Activated B cell treated with CpG ODN at 0.5 μM for 24 hours (primary cell): ENCODE results near the gene CEACAM6. TPM values are rescaled to one million over a fixed set of nuclear protein-coding genes. Genes with fewer than 3 reads are reported as not detected.

ENCODE experiments used
- ATAC-seq: fragments of 200-7000 bp; cut with Tn5 transposase; one replicate; pipeline ENCODE4 v1.10.0; 2021; ENCODE audit warnings: low read depth, mild to moderate bottlenecking, moderate library complexity
- CTCF ChIA-PET: fragments of 350-600 bp; sonication (Branson Sonifier 250); formaldehyde crosslinking; loops from one replicate; lab custom pipeline; 2021; ENCODE audit warnings: antibody characterized with exemption; lab: Charles Lee
- POLR2A ChIA-PET: fragments of 350-600 bp; sonication (Branson Sonifier 250); formaldehyde crosslinking; loops from one replicate; lab custom pipeline; 2021; ENCODE audit warnings: antibody characterized with exemption; lab: Charles Lee
- DNase-seq: peaks from one replicate; pipeline ENCODE4 v3.0.0; 2022
- H3K27ac Mint-ChIP-seq: one replicate; pipeline ENCODE4 v1.8.0; 2020; ENCODE audit warnings: mixed read lengths
- H3K27me3 Mint-ChIP-seq: one replicate; pipeline ENCODE4 v1.8.0; 2021; ENCODE audit warnings: mixed read lengths
- H3K36me3 Mint-ChIP-seq: one replicate; pipeline ENCODE4 v1.8.0; 2021; ENCODE audit warnings: low read depth, mixed read lengths
- H3K4me1 Mint-ChIP-seq: one replicate; pipeline ENCODE4 v1.8.0; 2021; ENCODE audit warnings: mixed read lengths
- H3K4me3 Mint-ChIP-seq: one replicate; pipeline ENCODE4 v1.8.0; 2020; ENCODE audit warnings: mild to moderate bottlenecking, mixed read lengths
- H3K9me3 Mint-ChIP-seq: one replicate; pipeline ENCODE4 v1.8.0; 2020; ENCODE audit warnings: mixed read lengths
- CTCF ChIP-seq: fragments of 200-600 bp; IDR thresholded peaks from one replicate; pipeline ENCODE4 v1.8.0; 2022; ENCODE audit warnings: antibody characterized with exemption, mild to moderate bottlenecking
- intact Hi-C: fragments of 100-400 bp; cut with micrococcal nuclease; formaldehyde crosslinking; loops from one replicate; pipeline ENCODE4 v1.15.1; 2024
- total RNA-seq: library from RNA; stranded (reverse); gene quantifications from 2 replicates; pipeline ENCODE4 v1.2.3, GENCODE V29; 2022

Gene CEACAM6
- total RNA-seq, 1 donor from 2014 or later: not detected

- Mint-ChIP-seq H3K27ac (no peak overlapping the region), H3K27me3 (no peaks in the 10 kb centered on the region), H3K36me3 (no peaks in the 10 kb centered on the region), H3K4me3 (no peak overlapping the region), H3K9me3 (no peaks in the 10 kb centered on the region), H3K4me1 (peaks cover 16% of the 10 kb centered on the region)
- ChIA-PET POLR2A (interaction anchor here (0.9 kb wide), 1 partner anchor 15 kb away, joined by 3 read pairs; no protein-coding TSS in a partner anchor), CTCF (interaction anchor here (1.5 to 2.3 kb wide), 2 partner anchors 16 to 17 kb away, joined by 6 to 7 read pairs; no protein-coding TSS in a partner anchor)
- ATAC-seq (no peak), DNase-seq (no peak)
- intact Hi-C loops: loop anchor here (2.0 kb wide), 1 partner anchor 14 kb away; the partner anchor contains the start of gene CEACAM3
- no peak for TF ChIP-seq CTCF
Measured at GRCh38 chr19:41810301-41810700, 55.0 kb downstream of the CEACAM6 start.

GRCh38 chr19:41811036-41811435 lies 55.7 kb downstream of the CEACAM6 start:
- DNase-seq (no peak), ATAC-seq (no peak)
- no peak overlapping the region for H3K27ac Mint-ChIP-seq
- no peaks in the 10 kb centered on the region for H3K9me3 Mint-ChIP-seq
- peaks cover 8% of the 10 kb centered on the region for H3K4me1 Mint-ChIP-seq
- no peak overlapping the region for H3K4me3 Mint-ChIP-seq
- ChIA-PET POLR2A (interaction anchor here (0.9 kb wide), 1 partner anchor 16 kb away, joined by 3 read pairs; no protein-coding TSS in a partner anchor), CTCF (interaction anchor here (1.5 to 2.3 kb wide), 3 partner anchors 10 to 18 kb away, joined by 6 to 7 read pairs (median 6); no protein-coding TSS in a partner anchor)
- H3K36me3 Mint-ChIP-seq: no peaks in the 10 kb centered on the region
- H3K27me3 Mint-ChIP-seq: no peaks in the 10 kb centered on the region
- no peak for TF ChIP-seq CTCF
- intact Hi-C loops: loop anchor here (2.0 kb wide), 1 partner anchor 14 kb away; the partner anchor contains the start of gene CEACAM3

- intact Hi-C loops: loop anchor here (2.0 kb wide), 1 partner anchor 15 kb away; the partner anchor contains the start of gene CEACAM3
- TF ChIP-seq CTCF: no peak
- ChIA-PET POLR2A (interaction anchor here (1.1 kb wide), 1 partner anchor 10 kb away, joined by 3 read pairs; no protein-coding TSS in a partner anchor), CTCF (interaction anchor here (1.1 to 2.3 kb wide), 3 partner anchors 9 to 19 kb away, joined by 4 to 6 read pairs (median 6); no protein-coding TSS in a partner anchor)
- no peaks in the 10 kb centered on the region for H3K9me3 Mint-ChIP-seq
- no peaks in the 10 kb centered on the region for H3K36me3 Mint-ChIP-seq
- ATAC-seq: no peak
- no peak overlapping the region for H3K27ac Mint-ChIP-seq
- no peak for DNase-seq
- no peak overlapping the region for H3K4me3 Mint-ChIP-seq
- peaks cover 8% of the 10 kb centered on the region for H3K4me1 Mint-ChIP-seq
- H3K27me3 Mint-ChIP-seq: no peaks in the 10 kb centered on the region
Measured at GRCh38 chr19:41811981-41812380, 56.7 kb downstream of the CEACAM6 start.

- ChIA-PET CTCF (interaction anchor here (1.2 kb wide), 1 partner anchor 20 kb away, joined by 3 read pairs; no protein-coding TSS in a partner anchor), POLR2A (no interaction called here)
- H3K9me3 Mint-ChIP-seq: no peaks in the 10 kb centered on the region
- no peaks in the 10 kb centered on the region for H3K36me3 Mint-ChIP-seq
- DNase-seq (no peak), ATAC-seq (no peak)
- intact Hi-C loops: no loop called here
- peaks cover 8% of the 10 kb centered on the region for H3K4me1 Mint-ChIP-seq
- H3K27me3 Mint-ChIP-seq: no peaks in the 10 kb centered on the region
- no peak overlapping the region for H3K4me3 Mint-ChIP-seq
- H3K27ac Mint-ChIP-seq: no peak overlapping the region
- no peak for TF ChIP-seq CTCF
Measured at GRCh38 chr19:41813911-41814310, 58.6 kb downstream of the CEACAM6 start.

GRCh38 chr19:41815301-41815700 lies 60.0 kb downstream of the CEACAM6 start:
- no peak for DNase-seq
- TF ChIP-seq CTCF: no peak
- POLR2A ChIA-PET: no interaction called here
- no peak for ATAC-seq
- Mint-ChIP-seq H3K36me3 (no peaks in the 10 kb centered on the region), H3K9me3 (no peaks in the 10 kb centered on the region), H3K27me3 (no peaks in the 10 kb centered on the region), H3K4me3 (no peak overlapping the region), H3K27ac (no peak overlapping the region), H3K4me1 (peaks cover 8% of the 10 kb centered on the region)
- CTCF ChIA-PET: no interaction called here
- intact Hi-C loops: no loop called here
